HepG2 (cell line): Measurements from ENCODE around the gene PRR36. TPM values are rescaled to one million over a fixed set of nuclear protein-coding genes. Genes with fewer than 3 reads are reported as not detected.

Experiments
- CBFB ChIP-seq: sonication (generic); formaldehyde crosslinking; IDR thresholded peaks from 2 replicates; pipeline ENCODE4 v1.4.0; 2020; ENCODE audit warnings: missing genetic modification reagents
- DNMT3B ChIP-seq: conservative IDR thresholded peaks from 2 replicates; pipeline ENCODE4 v1.6.1; 2016; ENCODE audit warnings: missing biosample characterization, control low read depth
- ELF1 ChIP-seq: sonication (generic); formaldehyde crosslinking; IDR thresholded peaks from 2 replicates; pipeline ENCODE4 v1.4.0; 2020; ENCODE audit warnings: missing genetic modification reagents
- ELF3 ChIP-seq: IDR thresholded peaks from 2 replicates; pipeline ENCODE4 v1.6.1; 2016; ENCODE audit warnings: missing genetic modification reagents, missing compliant biosample characterization
- KLF6 ChIP-seq: IDR thresholded peaks from 2 replicates; pipeline ENCODE4 v1.8.0; 2016; ENCODE audit warnings: missing biosample characterization, missing genetic modification reagents
- MATR3 ChIP-seq: sonication (generic); formaldehyde crosslinking; IDR thresholded peaks from 2 replicates; pipeline ENCODE4 v1.4.0; 2020; ENCODE audit warnings: missing genetic modification reagents
- NPAS2 ChIP-seq: sonication (generic); formaldehyde crosslinking; IDR thresholded peaks from 2 replicates; pipeline ENCODE4 v1.8.0; 2022; ENCODE audit warnings: mild to moderate bottlenecking, missing genetic modification reagents, borderline replicate concordance
- NR2F6 ChIP-seq, 2 experiments: IDR thresholded peaks; 2 replicates each; pipeline ENCODE4 v1.6.1; 2016; ENCODE audit warnings: antibody characterized with exemption in 1 of 2, mild to moderate bottlenecking in 1 of 2
- PAWR ChIP-seq: sonication (generic); formaldehyde crosslinking; IDR thresholded peaks from 2 replicates; pipeline ENCODE4 v1.4.0; 2020; ENCODE audit warnings: missing genetic modification reagents, mild to moderate bottlenecking, borderline replicate concordance
- PCBP1 ChIP-seq: fragments of 200-400 bp; formaldehyde crosslinking; IDR thresholded peaks from 2 replicates; pipeline ENCODE4 v1.6.1; 2017; ENCODE audit warnings: mild to moderate bottlenecking, low read depth, low read length, borderline replicate concordance
- RFXANK ChIP-seq: IDR thresholded peaks from 2 replicates; pipeline ENCODE4 v1.6.1; 2016
- SKI ChIP-seq: fragments of 450-650 bp; IDR thresholded peaks from one replicate; pipeline ENCODE4 v1.6.1; 2018; ENCODE audit warnings: mild to moderate bottlenecking; ENCODE audit not compliant: partially characterized antibody
- SNRNP70 ChIP-seq: fragments of 200-400 bp; formaldehyde crosslinking; IDR thresholded peaks from 2 replicates; pipeline ENCODE4 v1.6.1; 2017; ENCODE audit warnings: mild to moderate bottlenecking, low read depth, low read length, moderate library complexity
- SP2 ChIP-seq: sonication (generic); formaldehyde crosslinking; IDR thresholded peaks from 2 replicates; pipeline ENCODE4 v1.5.1; 2020; ENCODE audit warnings: mild to moderate bottlenecking, missing genetic modification reagents
- STAT5B ChIP-seq: sonication (generic); formaldehyde crosslinking; IDR thresholded peaks from 2 replicates; pipeline ENCODE4 v1.4.0; 2020; ENCODE audit warnings: missing genetic modification reagents
- TBX3 ChIP-seq: fragments of 450-650 bp; IDR thresholded peaks from 2 replicates; pipeline ENCODE4 v1.6.1; 2017; ENCODE audit warnings: antibody characterized with exemption, mild to moderate bottlenecking, inconsistent platforms, borderline replicate concordance
- polyA plus RNA-seq, 8 experiments: library from polyadenylated mRNA; depleted of rRNA in 3 of 8; stranded (reverse) in 7 of 8; unstranded in 1 of 8; fragments of >200 nt; fragmentation: Illumina TruSeq in 4 of 8; extraction: Trizol in 4 of 8; gene quantifications; 2 replicates each; pipeline versions ENCODE4 v1.2.1 to v1.2.3, GENCODE V29; 2011 to 2016; ENCODE audit warnings: low read depth in 4 of 8, missing spikeins in 1 of 8, mixed read lengths in 1 of 8; ENCODE audit not compliant: insufficient read depth in 1 of 8
- total RNA-seq, 5 experiments: library from RNA; depleted of rRNA; stranded (reverse); fragments of >200 nt; fragmentation: Illumina TruSeq; extraction: Trizol; gene quantifications; 2 replicates each; pipeline ENCODE4 v1.2.3, GENCODE V29; 2016; ENCODE audit warnings: low read depth in 1 of 5
- TF ChIP-seq, protein P1 (sequence below): sonication (generic); formaldehyde crosslinking; IDR thresholded peaks from 2 replicates; pipeline ENCODE4 v1.5.1; 2020; ENCODE audit warnings: mild to moderate bottlenecking, missing genetic modification reagents, moderate library complexity
- TF ChIP-seq, protein P2 (sequence below): sonication (generic); formaldehyde crosslinking; IDR thresholded peaks from 2 replicates; pipeline ENCODE4 v1.5.1; 2020; ENCODE audit warnings: mild to moderate bottlenecking, missing genetic modification reagents, moderate library complexity
- TF ChIP-seq, protein P3 (sequence below): sonication (generic); formaldehyde crosslinking; IDR thresholded peaks from 2 replicates; pipeline ENCODE4 v1.5.0; 2020; ENCODE audit warnings: mild to moderate bottlenecking, missing genetic modification reagents
- TF ChIP-seq, protein P4 (sequence below): sonication (generic); formaldehyde crosslinking; IDR thresholded peaks from 2 replicates; pipeline ENCODE4 v1.4.0; 2020; ENCODE audit warnings: missing genetic modification reagents
- TF ChIP-seq, protein P5 (sequence below): sonication (generic); formaldehyde crosslinking; IDR thresholded peaks from 2 replicates; pipeline ENCODE4 v1.5.0; 2020; ENCODE audit warnings: missing genetic modification reagents

Gene PRR36
- total and polyA plus RNA-seq, 2 of the 13 experiments (the other 11 are each of a cell fraction or from before 2014, with no cell fraction given) = 0.07 to 0.17 TPM

DNA sequence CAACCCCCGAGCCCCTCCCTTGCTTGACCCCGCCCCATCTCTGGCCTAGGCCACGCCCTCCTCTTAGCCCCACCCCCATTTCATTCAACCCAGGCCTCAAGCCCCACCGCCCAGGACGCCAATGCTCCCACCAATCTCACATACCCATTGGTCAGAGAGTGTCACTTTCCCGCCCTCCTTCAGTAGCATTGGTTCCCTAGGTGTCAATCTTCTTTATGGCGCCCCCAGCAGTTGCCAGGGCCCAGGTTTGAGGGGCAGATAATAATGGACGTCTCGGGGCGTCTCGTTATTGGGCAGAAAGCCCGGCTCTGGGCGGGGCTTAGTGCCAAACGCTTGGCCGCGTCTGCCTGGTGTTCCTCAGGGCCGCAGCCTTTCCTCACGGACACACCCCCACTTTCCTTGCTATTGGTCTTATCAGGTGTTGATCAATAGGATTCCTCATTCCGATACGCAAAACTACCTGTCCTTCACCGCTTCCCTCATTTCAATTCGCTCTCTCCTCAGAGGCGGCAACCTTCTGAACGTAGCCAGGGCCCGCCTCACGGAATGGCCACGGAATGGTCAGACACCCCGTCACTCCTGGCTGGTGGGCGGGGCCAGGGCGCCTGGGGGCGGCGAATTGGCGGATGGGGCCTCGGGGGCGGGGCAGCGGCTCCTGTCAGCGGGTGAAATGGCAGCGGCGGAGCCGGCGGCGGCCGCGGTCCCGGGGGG, 44.5 kb downstream of the PRR36 start, which contains the start of gene EVI5L (continued):
- TF ChIP-seq, protein P1, sequence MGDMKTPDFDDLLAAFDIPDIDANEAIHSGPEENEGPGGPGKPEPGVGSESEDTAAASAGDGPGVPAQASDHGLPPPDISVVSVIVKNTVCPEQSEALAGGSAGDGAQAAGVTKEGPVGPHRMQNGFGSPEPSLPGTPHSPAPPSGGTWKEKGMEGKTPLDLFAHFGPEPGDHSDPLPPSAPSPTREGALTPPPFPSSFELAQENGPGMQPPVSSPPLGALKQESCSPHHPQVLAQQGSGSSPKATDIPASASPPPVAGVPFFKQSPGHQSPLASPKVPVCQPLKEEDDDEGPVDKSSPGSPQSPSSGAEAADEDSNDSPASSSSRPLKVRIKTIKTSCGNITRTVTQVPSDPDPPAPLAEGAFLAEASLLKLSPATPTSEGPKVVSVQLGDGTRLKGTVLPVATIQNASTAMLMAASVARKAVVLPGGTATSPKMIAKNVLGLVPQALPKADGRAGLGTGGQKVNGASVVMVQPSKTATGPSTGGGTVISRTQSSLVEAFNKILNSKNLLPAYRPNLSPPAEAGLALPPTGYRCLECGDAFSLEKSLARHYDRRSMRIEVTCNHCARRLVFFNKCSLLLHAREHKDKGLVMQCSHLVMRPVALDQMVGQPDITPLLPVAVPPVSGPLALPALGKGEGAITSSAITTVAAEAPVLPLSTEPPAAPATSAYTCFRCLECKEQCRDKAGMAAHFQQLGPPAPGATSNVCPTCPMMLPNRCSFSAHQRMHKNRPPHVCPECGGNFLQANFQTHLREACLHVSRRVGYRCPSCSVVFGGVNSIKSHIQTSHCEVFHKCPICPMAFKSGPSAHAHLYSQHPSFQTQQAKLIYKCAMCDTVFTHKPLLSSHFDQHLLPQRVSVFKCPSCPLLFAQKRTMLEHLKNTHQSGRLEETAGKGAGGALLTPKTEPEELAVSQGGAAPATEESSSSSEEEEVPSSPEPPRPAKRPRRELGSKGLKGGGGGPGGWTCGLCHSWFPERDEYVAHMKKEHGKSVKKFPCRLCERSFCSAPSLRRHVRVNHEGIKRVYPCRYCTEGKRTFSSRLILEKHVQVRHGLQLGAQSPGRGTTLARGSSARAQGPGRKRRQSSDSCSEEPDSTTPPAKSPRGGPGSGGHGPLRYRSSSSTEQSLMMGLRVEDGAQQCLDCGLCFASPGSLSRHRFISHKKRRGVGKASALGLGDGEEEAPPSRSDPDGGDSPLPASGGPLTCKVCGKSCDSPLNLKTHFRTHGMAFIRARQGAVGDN (CRISPR knock-in tag) = peak; percentile 47
- 0 out of 2 replicates have a peak, but pooled peaks have one; percentile 55 for TF ChIP-seq DNMT3B
- TF ChIP-seq SNRNP70 = no peak
- no peak for TF ChIP-seq CBFB (CRISPR knock-in tag)
- TF ChIP-seq ELF1 = peak; percentile 71
- TF ChIP-seq NR2F6 (IDR thresholded peaks at IDR 0.05) = no peak
- no peak for TF ChIP-seq NR2F6 (CRISPR knock-in tag; IDR thresholded peaks at IDR 0.05)
- no peak for TF ChIP-seq SKI
- TF ChIP-seq ELF3 (CRISPR knock-in tag) = 0 out of 2 replicates have a peak, but pooled peaks have one; percentile 1
- 0 out of 2 replicates have a peak, but pooled peaks have one; percentile 30 for TF ChIP-seq PCBP1
- TF ChIP-seq NPAS2 (CRISPR knock-in tag) = no peak
- TF ChIP-seq, protein P2, sequence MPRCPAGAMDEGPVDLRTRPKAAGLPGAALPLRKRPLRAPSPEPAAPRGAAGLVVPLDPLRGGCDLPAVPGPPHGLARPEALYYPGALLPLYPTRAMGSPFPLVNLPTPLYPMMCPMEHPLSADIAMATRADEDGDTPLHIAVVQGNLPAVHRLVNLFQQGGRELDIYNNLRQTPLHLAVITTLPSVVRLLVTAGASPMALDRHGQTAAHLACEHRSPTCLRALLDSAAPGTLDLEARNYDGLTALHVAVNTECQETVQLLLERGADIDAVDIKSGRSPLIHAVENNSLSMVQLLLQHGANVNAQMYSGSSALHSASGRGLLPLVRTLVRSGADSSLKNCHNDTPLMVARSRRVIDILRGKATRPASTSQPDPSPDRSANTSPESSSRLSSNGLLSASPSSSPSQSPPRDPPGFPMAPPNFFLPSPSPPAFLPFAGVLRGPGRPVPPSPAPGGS = no peak
- TF ChIP-seq, protein P3, sequence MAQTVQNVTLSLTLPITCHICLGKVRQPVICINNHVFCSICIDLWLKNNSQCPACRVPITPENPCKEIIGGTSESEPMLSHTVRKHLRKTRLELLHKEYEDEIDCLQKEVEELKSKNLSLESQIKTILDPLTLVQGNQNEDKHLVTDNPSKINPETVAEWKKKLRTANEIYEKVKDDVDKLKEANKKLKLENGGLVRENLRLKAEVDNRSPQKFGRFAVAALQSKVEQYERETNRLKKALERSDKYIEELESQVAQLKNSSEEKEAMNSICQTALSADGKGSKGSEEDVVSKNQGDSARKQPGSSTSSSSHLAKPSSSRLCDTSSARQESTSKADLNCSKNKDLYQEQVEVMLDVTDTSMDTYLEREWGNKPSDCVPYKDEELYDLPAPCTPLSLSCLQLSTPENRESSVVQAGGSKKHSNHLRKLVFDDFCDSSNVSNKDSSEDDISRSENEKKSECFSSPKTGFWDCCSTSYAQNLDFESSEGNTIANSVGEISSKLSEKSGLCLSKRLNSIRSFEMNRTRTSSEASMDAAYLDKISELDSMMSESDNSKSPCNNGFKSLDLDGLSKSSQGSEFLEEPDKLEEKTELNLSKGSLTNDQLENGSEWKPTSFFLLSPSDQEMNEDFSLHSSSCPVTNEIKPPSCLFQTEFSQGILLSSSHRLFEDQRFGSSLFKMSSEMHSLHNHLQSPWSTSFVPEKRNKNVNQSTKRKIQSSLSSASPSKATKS (CRISPR knock-in tag) = no peak
- TF ChIP-seq RFXANK (CRISPR knock-in tag) = 0 out of 2 replicates have a peak, but pooled peaks have one; percentile 67
- peak; percentile 81; the same call in 1 of the 2 replicates for TF ChIP-seq TBX3
- TF ChIP-seq KLF6 (CRISPR knock-in tag) = peak; percentile 54; the same call in 1 of the 2 replicates
- no peak for TF ChIP-seq MATR3 (CRISPR knock-in tag)
- TF ChIP-seq SP2 = peak; percentile 96
- no peak for TF ChIP-seq PAWR (CRISPR knock-in tag)
- TF ChIP-seq, protein P4, sequence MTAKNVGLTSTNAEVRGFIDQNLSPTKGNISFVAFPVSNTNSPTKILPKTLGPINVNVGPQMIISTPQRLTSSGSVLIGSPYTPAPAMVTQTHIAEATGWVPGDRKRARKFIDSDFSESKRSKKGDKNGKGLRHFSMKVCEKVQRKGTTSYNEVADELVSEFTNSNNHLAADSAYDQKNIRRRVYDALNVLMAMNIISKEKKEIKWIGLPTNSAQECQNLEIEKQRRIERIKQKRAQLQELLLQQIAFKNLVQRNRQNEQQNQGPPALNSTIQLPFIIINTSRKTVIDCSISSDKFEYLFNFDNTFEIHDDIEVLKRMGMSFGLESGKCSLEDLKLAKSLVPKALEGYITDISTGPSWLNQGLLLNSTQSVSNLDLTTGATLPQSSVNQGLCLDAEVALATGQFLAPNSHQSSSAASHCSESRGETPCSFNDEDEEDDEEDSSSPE (CRISPR knock-in tag) = peak; percentile 76
- TF ChIP-seq STAT5B (CRISPR knock-in tag) = no peak
- TF ChIP-seq, protein P5, sequence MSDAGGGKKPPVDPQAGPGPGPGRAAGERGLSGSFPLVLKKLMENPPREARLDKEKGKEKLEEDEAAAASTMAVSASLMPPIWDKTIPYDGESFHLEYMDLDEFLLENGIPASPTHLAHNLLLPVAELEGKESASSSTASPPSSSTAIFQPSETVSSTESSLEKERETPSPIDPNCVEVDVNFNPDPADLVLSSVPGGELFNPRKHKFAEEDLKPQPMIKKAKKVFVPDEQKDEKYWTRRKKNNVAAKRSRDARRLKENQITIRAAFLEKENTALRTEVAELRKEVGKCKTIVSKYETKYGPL (CRISPR knock-in tag) = no peak
